ENCODE results near the gene PHF24.

Gene PHF24

DNA sequence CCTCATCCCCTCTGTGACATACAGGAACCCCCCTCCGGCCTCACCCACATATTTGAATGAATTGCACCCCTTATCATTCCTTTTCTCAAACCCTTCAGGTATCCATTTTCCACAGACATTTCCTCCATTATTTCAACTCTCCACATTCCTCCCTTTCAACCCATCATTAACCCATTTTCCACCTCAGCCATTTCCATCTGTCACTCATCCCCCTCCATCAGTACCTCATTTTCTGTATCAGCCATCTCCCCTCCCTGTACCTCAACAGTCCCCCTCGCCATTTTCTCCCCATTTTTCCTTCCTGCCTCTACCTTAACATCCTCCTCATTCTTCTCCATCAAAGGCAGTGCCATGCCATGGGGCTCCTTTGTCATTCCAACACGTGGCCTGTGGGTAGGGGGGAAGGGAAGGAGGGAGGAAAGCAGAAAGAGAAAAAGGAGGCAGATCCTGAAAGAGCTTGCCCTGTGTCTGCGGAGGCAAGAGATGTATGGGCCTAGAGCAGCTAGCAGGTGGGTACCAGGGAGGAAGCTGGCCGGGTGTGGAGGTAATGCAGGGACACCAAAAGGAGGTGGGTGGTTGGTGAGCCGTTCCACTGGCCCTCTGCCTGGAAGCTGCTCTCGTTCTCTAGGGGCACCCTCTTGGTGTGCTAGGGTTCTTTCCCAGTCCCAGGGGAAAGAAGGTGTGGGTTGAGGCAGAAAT is 33.0 kb downstream of the PHF24 start:
- no peak for ATAC-seq
- no peak for TF ChIP-seq TOX (CRISPR knock-in tag; IDR thresholded peaks at IDR 0.05; ENCODE audit: borderline replicate concordance)
- no peak for TF ChIP-seq TCF4 (CRISPR knock-in tag; IDR thresholded peaks at IDR 0.05; ENCODE audit: borderline replicate concordance)
- TF ChIP-seq, protein P1, sequence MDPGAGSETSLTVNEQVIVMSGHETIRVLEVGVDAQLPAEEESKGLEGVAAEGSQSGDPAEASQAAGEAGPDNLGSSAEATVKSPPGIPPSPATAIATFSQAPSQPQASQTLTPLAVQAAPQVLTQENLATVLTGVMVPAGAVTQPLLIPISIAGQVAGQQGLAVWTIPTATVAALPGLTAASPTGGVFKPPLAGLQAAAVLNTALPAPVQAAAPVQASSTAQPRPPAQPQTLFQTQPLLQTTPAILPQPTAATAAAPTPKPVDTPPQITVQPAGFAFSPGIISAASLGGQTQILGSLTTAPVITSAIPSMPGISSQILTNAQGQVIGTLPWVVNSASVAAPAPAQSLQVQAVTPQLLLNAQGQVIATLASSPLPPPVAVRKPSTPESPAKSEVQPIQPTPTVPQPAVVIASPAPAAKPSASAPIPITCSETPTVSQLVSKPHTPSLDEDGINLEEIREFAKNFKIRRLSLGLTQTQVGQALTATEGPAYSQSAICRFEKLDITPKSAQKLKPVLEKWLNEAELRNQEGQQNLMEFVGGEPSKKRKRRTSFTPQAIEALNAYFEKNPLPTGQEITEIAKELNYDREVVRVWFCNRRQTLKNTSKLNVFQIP (CRISPR knock-in tag; IDR thresholded peaks at IDR 0.05; ENCODE audit: borderline replicate concordance, low read depth), result no peak
- no peak for TF ChIP-seq ARNTL (CRISPR knock-in tag; IDR thresholded peaks at IDR 0.05; ENCODE audit: borderline replicate concordance, low read depth)
- TF ChIP-seq ZNF565 (CRISPR knock-in tag; conservative IDR thresholded peaks at IDR 0.05; ENCODE audit: low read depth), result no peak
- no peak for TF ChIP-seq CSDC2 (CRISPR knock-in tag; IDR thresholded peaks at IDR 0.05)
- TF ChIP-seq ISL1 (CRISPR knock-in tag; IDR thresholded peaks at IDR 0.05), result no peak
- no peak for TF ChIP-seq OSR1 (CRISPR knock-in tag; IDR thresholded peaks at IDR 0.05)
- no peak for TF ChIP-seq PATZ1 (CRISPR knock-in tag; IDR thresholded peaks at IDR 0.05; ENCODE audit: borderline replicate concordance)
- TF ChIP-seq CREB5 (CRISPR knock-in tag; IDR thresholded peaks at IDR 0.05; ENCODE audit: low read depth), result no peak
- TF ChIP-seq ZC3H10 (CRISPR knock-in tag; IDR thresholded peaks at IDR 0.05), result no peak
- no peak for TF ChIP-seq GLIS3 (CRISPR knock-in tag; IDR thresholded peaks at IDR 0.05)
- TF ChIP-seq ZNF70 (CRISPR knock-in tag; IDR thresholded peaks at IDR 0.05), result no peak
- no peak for TF ChIP-seq ZFP3 (CRISPR knock-in tag; IDR thresholded peaks at IDR 0.05)
- no peak for TF ChIP-seq TSHZ2 (CRISPR knock-in tag; IDR thresholded peaks at IDR 0.05)

GRCh38 chr9:34991607-34992375 is 33.7 kb downstream of the PHF24 start:
- TF ChIP-seq ZNF565 (CRISPR knock-in tag; conservative IDR thresholded peaks at IDR 0.05; ENCODE audit: low read depth), result no peak
- TF ChIP-seq ZC3H10 (CRISPR knock-in tag; IDR thresholded peaks at IDR 0.05), result no peak
- no peak for TF ChIP-seq TOX (CRISPR knock-in tag; IDR thresholded peaks at IDR 0.05; ENCODE audit: borderline replicate concordance)
- TF ChIP-seq BACH2 (CRISPR knock-in tag; IDR thresholded peaks at IDR 0.05; ENCODE audit: borderline replicate concordance), result no peak
- no peak for TF ChIP-seq GLIS3 (CRISPR knock-in tag; IDR thresholded peaks at IDR 0.05)
- TF ChIP-seq ARNTL (CRISPR knock-in tag; IDR thresholded peaks at IDR 0.05; ENCODE audit: borderline replicate concordance, low read depth), result no peak
- TF ChIP-seq ZNF70 (CRISPR knock-in tag; IDR thresholded peaks at IDR 0.05), result no peak
- no peak for TF ChIP-seq TCF4 (CRISPR knock-in tag; IDR thresholded peaks at IDR 0.05; ENCODE audit: borderline replicate concordance)
- no peak for TF ChIP-seq ESRRG (CRISPR knock-in tag; IDR thresholded peaks at IDR 0.05)
- TF ChIP-seq RARB (CRISPR knock-in tag; IDR thresholded peaks at IDR 0.05), result no peak
- TF ChIP-seq ZFP3 (CRISPR knock-in tag; IDR thresholded peaks at IDR 0.05), result no peak
- no peak for TF ChIP-seq CSDC2 (CRISPR knock-in tag; IDR thresholded peaks at IDR 0.05)
- no peak for TF ChIP-seq OSR1 (CRISPR knock-in tag; IDR thresholded peaks at IDR 0.05)
- TF ChIP-seq PPARA (CRISPR knock-in tag; IDR thresholded peaks at IDR 0.05; ENCODE audit: borderline replicate concordance), result no peak
- TF ChIP-seq ZNF8 (CRISPR knock-in tag; IDR thresholded peaks at IDR 0.05), result no peak
- no peak for TF ChIP-seq SNAI2 (CRISPR knock-in tag; IDR thresholded peaks at IDR 0.05)
- no peak for ATAC-seq
